Naive thymus-derived CD4-positive, alpha-beta T cell (primary cell): Measurements from ENCODE around the gene PDC. TPM values are rescaled to one million over a fixed set of nuclear protein-coding genes. Genes with fewer than 3 reads are reported as not detected.

Source experiments
- polyA plus RNA-seq, 2 donors: library from polyadenylated mRNA; unstranded; fragments of 300-500 nt; fragmentation: Illumina TruSeq; gene quantifications; one replicate each; pipeline ENCODE4 v1.2.3, GENCODE V29; 2021
- total RNA-seq, 6 experiments: library from RNA in 5 of 6; stranded (reverse) in 5 of 6; gene quantifications; 1 replicate in 5 of 6; 2 replicates in 1 of 6; pipeline ENCODE4 v1.2.3 and lab custom pipeline; 2021 to 2026

PDC gene
- total and polyA plus RNA-seq, 7 experiments from 2014 or later = not detected

Other genes starting within 250 kb of the PDC start
- 1 to 10 TPM in 1 of 5 experiments, under 1 TPM in 4; 0.13 to 8.9 (median 0.24) TPM for gene PRG4, start 164.8 kb downstream of the PDC start, total RNA-seq
- under 1 TPM; 0.16 to 0.33 TPM for gene PRG4, start 164.8 kb downstream of the PDC start, polyA plus RNA-seq
- gene TPR, start 85.9 kb downstream of the PDC start, total RNA-seq = 100 to 1,000 TPM; 118 to 195 (median 158) TPM
- gene TPR, start 85.9 kb downstream of the PDC start, polyA plus RNA-seq = 10 to 100 TPM; 40.3 to 76.2 TPM
- gene ODR4, start 85.3 kb downstream of the PDC start, total RNA-seq = 10 to 100 TPM; 13.6 to 19.6 (median 18.3) TPM
- 1 to 10 TPM; 5.3 to 6.8 TPM for gene ODR4, start 85.3 kb downstream of the PDC start, polyA plus RNA-seq
- 10 to 100 TPM in 2 of 5 experiments, under 1 TPM in 1, not detected in 2; 0.17 to 73.8 (median 21.8) TPM for gene PTGS2, start 219.3 kb upstream of the PDC start, total RNA-seq
- gene PTGS2, start 219.3 kb upstream of the PDC start, polyA plus RNA-seq = not detected